ENCODE data around the gene CCDC195.
"Not testable (repeated sequence)": the region's sequence is repeated elsewhere in the genome, so short reads cannot be mapped to it uniquely, and the experiment has no call there.

CCDC195 gene

DNA sequence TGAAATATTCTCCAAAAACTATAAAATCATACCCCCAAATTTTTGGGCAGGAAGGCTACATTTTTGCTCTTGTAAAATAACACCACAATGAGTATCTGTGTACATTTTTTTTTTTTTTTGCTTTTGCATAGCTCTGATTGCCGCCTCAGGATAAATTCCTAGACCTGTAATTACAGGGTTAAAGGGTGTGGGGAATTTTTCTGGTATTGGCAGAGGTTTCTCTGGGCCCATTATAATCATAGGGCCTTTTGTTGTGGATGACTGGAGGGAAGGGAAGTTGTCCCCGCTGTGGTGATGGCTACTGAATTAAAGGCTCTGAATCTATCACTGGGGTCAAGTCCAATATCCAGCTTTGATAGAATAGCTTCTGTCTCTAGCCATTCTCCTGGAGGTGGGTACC is 26.6 kb downstream of the CCDC195 start:
- peak; percentile 91 for DNase-seq

DNA sequence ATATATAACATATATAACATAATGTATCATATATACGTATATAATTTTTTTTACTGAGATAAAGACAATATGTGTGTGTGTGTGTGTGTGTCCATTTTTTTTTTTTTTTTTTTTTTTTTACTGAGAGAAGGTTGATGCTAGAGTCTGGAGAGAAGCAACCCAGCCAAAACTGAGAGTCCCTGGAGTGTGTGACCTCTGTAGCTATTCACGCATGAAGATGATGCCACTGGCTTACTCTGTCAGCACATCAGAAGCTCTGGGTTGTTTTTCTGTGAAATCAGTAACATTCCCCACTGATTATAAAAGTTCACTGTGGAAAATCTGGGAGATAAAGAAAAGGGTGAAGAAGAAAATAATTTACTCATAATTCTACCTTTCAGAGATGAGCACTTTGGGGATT is 27.2 kb downstream of the CCDC195 start:
- no peak for DNase-seq

DNA sequence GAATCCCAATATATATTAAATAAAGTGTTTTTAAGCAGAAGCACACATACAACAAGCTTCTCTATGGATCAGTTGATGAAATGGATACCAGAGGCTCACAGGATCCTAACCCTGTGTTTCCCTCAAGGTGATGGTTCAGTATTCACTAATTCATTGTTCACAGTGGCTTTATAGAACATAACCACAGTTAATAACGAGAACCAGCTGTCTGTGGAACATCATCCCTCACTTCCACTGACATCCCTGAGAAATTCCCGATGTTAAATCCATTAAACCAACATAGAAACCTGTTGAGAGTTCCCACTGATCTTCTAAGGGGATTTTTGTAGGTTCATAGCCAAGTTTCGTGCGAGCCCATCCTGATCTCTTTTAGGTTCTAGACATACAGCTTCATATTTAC is 29.0 kb downstream of the CCDC195 start:
- DNase-seq, result no peak

DNA sequence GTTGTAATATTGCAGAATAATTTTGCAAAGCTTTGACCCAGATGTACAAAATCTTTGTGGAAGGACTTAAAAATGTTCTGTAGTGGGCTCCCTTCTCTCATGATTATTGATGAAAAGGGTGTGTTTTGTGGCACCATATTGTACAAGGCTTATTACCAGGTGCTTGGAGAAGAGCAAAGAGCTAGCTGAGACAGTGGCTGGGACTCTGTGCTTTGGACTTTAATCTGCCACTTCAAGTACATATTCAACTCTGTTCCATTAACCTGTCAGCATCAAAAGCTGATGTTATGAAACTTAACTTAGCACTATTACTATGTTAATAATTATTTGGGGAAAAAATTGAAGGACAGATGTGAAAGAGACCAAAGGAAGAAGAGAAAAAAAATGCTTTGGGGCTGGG is 31.0 kb downstream of the CCDC195 start:
- no peak for DNase-seq

DNA sequence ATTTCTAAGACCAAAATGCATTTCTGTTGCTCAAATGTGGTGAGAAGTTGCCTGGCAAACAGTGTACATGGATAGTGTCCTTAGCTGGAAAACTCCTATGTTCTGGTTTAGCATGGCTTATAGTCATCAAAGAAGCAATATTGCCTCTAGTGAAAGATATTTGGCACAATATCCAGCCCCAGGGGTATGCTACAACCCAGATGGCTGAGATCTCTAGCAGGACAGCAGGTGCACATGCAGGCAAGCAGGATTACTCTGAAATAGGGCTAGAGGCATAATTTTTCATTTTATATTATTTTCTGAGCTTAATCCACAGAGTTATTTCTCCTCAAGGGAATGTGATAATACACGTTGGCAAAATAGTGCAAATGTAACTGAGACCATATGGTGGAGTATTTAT is 34.0 kb downstream of the CCDC195 start:
- DNase-seq, result no peak

DNA sequence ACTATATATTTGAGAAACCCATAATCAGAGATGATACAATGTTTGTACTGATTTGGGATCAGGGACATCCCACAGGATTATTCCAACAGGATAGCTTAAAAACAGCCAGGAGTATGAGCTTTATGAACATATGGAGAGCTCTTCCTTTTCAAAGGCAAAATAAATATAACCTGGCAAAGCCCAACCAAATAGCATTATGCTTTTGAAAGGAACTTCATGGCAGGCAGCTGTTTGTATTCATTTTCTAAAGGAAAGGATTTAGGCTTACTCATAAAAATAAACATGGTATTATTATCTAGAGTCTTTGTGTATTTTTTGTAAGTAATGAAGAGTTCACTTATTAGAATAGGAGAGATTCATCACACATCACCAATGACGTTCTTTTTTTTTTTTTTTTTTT is 44.4 kb downstream of the CCDC195 start:
- DNase-seq, result no peak

DNA sequence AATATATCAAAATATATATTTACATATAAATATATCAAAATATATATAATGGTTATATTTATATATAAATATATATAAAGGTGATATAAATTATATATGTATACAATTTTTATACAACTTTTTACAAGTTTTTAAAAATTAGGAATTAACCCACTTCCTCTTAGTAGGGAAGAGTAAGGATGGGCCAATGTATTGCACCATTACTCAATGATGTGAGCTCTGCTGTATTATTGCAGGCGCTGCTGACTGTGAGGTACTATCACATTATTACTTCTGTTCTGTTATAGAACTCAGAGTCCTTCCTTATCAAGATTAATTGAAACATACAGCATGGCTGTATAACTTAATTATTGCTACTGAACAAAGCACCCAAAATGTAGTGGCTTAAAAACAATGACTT is 46.0 kb downstream of the CCDC195 start:
- no peak for DNase-seq

DNA sequence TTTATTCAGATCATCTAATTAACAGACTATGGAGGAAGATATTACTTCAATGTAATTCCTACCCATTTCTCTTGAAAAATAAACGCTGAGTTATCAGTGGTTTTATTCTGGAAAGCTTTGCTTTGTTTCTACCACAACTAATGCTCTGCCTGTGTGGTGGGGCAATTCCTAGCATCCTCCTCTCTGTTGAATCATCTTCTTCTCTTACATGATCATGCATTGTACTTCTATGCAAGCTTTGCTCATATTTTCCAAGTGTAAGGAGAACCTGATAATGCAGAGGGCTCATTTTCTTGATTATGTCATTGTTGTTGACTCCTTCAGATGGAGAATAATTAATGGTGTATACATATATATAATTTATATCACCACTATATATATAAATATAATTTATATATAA is 46.7 kb downstream of the CCDC195 start:
- DNase-seq, result no peak

DNA sequence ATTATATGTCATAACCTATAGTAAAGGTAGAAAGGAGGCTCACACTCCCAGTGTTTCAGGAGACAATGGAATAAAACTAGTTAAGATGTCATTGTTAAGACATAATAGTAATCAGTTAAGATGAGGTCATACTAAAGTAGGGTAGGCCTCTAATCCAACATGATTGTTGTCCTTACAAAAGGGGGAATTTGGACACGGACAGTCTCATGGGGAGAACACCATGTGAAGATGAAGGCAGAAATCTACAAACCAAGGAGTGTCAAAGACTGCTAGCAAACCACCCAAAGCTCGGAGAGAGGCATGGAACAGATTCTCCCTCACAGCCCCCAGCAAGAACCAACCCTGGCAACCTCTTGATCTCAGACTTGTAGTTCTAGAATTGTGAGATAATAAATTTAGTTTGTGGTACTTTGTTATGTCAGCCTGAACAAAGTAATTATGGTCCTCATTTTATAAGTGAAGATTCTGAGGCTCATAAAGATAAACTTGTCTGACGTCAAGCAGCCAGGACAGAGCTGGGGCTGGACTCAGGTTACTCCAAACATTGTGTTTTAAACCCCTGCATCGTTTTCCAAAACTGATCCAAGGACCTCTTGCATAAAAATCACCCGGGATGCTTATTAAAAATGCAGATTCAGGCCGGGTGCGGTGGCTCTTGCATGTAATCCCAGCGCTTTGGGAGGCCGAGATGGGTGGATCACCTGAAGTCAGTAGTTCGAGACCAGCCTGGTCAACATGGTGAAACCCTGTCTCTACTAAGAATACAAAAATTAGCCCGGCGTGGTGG is 47.8 kb downstream of the CCDC195 start:
- peak; percentile 75 for DNase-seq

DNA sequence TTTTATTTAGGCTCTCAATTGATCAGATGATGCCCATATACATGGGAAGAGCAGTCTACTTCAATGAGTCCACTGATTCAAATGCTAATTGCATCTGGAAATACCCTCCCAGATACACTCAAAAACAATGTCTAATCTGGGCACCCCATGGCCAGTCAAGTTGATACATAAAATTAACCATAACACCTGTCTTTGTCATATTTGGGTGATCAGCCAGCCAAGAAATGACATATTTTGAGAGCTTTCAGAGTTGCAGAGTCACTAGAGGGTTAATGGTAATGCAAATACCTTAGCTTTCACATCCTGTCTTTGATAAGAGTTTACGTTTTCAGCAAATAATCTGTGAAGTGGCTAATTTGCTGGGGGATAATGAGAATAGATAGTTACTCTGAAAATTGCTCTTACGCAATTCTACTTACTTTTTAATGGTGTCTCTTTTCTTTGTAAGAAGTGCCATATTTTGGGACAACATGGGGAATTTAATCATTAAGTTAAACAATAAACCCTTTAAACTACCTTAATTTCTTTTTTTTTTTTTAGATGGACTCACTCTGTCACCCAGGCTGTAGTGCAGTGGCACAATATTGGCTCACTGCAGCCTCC is 49.1 kb downstream of the CCDC195 start:
- DNase-seq, result no peak

DNA sequence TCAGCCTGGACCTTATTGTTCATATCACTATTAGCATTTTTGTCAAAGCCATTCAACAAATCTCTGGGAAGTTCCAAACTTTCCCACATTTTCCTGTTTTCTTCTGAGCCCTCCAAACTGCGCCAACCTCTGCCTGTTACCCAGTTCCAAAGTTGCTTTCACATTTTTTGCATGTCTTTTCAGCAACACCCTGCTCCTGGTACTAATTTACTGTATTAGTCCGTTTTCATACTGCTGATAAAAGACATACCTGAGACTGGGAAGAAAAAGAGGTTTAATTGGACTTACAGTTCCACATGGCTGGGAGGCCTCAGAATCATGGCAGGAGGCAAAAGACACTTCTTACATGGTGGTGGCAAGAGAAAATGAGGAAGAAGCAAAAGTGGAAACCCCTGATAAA is 52.8 kb downstream of the CCDC195 start:
- not testable (repeated sequence) for DNase-seq

DNA sequence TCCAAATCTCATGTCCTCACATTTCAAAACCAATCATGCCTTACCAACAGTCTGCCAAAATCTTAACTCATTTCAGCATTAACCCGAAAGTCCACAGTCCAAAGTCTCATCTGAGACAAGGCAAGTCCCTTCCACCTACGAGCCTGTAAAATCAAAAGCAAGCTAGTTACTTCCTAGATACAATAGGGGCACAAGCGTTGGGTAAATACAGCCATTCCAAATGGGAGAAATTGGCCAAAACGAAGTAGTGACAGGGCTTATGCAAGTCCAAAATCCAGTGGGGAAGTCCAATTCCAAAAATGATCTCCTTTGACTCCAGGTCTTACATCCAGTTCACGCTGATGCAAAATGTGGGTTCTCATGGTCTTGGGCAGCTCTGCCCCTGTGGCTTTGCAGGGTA is 54.5 kb downstream of the CCDC195 start:
- DNase-seq, result not testable (repeated sequence)

DNA sequence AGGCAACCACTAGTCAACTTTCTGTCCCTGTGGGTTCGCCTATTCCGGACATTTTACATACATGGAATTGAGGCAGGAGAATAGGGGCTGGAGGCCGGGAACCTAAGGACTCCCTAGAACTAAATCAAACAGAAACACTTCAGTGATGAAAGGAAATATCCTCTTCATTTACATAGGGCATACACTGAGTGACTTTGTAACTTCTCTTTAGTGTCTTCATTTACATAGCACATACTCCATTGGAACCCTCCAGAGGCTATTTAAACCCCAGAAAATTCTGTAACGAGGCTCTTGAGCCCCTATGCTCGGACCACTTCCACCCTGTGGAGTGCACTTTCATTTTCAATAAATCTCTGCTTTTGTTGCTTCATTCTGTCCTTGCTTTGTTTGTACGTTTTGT is 56.5 kb downstream of the CCDC195 start:
- DNase-seq, result no peak

DNA sequence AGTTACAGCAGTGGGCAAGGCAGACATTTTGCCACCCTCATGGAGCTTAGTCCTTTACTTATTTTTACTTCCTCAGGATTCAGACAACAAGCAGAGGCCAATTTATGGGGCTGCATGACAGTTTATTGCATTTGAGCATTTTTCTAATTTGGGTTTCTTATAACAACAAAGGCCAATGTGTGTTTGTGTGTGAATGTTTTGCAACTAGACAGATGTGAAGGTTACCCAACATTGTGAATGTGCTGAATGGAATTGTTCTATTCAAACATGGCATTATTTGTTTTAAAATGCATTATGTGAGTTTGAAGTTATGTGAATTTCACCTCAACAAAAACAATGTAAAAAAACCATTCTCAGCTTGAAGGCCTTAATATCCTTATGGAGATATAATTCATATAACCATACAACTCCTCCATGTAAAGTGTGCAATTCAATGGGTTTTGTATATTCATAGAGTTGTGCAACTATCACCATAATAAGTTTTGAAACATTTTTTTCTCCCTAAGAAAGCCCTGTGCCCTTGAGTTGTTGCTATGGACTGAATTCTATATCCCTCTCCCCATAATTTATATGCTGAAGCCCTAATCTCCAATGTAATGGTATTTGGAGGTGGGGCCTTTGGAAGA is 57.3 kb downstream of the CCDC195 start:
- DNase-seq, result no peak

DNA sequence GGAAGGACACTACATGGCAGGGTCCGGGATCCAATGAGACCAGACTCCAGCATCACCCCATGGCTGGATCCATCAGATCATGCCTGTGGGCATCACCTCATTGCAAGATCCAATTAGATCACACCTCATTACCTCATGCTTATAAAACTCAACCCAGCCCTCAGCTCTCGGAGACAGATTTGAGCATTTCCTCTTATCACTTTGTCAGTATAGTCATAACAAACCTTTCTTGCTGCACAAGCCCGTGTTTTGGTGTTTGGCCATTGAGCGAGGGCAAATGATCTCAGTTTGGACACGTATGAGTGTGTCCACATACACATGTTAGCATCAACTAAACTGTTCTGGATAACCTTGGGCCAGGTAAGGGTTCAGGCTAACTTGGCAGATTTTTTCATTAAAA is 58.8 kb downstream of the CCDC195 start:
- no peak for DNase-seq

DNA sequence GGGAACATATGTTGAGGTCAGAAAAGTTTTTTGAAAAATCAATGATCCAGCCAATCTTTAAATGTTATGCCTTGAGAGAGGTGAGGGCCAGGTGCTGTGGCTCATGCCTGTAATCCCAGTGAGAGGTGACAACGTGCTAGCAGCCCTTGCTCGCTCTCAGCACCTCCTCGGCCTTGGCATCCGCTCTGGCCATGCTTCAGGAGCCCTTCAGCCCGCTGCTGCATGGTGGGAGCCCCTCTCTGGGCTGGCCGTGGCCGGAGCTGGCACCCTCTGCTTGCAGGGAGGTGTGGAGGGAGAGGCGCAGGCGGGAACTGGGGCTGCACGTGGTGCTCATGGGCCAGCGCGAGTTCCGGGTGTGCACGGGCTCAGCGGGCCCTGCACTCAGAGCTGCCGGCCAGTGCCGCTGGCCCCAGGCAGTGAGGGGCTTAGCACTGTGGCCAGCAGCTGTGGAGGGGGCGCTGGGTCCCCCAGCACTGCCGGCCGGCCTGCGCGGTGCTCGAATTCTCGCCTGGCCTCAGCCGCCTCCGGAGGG is 61.1 kb downstream of the CCDC195 start:
- no peak for DNase-seq

All from NCI-H2227 treated with DMSO at 0.1 percent for 48 hours (cell line).